TTC549 (cell line): ENCODE data around the gene COL16A1.

ENCODE experiments used
- FAIRE-seq: peaks from 2 replicates; lab custom pipeline; 2012; peaks lifted over from hg19 to GRCh38; lab: Jason Lieb, UNC

The COL16A1 gene

DNA sequence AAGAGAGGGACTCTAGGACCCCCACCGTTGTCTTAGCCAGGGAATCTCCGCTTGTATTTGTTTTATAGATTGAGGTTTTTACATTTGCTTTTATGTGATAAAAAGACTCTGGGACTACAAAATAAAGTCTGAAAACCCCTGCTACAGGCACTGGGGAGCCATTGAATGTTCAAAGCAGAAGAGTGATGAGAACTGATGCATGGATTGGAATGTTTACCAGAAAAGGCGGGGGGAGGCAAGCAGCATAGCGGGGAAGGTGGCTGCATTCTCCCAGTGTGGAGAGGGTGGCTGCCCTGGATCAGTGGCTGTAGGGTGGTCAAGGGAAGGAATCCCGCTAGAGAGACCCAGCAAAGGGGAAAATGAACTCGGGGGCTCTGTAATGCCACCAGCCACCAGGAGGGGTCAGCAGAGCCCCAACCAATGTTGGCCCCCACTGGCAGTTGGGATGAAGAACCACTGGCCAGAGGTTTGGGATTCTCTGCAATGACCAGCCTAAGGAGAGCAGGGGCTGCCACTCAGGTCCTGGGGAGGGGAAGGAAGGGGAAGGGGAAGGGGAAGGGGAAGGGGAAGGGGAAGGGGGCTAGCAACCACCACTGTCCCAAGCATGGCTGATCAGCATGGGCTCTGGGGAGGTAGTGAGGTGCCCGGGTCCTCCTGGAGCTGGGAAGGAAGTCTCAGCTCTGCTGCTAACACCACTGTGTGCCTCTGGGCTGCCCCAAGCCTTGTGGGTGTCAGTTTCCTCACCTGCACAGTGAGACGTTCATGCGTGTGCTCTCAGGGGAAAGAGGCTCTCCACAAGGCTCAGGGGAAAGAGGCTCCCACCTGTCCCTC, 40.0 kb downstream of the COL16A1 start:
- no peak for FAIRE-seq

DNA sequence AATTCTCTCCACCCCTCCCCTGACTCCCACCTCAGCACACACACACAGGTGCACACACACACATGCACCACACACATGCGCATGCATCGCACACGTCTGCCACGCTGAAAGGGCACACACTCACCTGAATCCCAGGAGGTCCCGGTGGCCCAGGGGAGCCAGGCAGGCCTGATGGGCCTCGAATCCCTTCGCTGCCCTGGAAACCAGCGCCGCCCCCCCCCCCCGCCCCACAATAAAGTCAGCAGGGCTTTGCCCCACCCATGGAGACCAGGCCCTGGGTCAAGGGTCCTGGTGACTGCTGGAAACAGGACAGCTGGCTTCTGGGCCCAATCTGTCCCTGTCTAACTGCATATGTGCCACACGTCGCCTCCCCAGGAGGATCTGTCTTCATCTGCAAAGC, 41.4 kb downstream of the COL16A1 start:
- no peak for FAIRE-seq

DNA sequence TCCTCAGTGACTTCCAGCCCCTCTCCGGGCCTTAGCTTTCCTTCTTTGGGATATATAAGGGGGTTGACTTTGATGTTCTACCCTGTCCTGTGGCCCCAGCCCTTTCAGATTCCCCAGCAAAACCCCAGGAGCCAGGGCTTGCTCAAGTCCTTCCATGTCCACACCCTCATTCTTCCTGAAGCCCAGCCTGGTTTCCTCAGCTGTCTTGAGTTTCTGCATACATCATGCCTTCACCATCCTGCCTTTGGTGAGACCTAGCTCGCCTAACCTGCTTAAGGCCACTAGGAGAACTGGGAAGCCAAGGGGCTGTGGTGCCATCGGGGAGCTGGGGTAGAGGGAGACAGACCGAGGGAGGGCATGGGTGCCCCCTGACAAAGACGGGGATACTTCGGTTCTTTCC, 42.0 kb downstream of the COL16A1 start:
- no peak for FAIRE-seq

DNA sequence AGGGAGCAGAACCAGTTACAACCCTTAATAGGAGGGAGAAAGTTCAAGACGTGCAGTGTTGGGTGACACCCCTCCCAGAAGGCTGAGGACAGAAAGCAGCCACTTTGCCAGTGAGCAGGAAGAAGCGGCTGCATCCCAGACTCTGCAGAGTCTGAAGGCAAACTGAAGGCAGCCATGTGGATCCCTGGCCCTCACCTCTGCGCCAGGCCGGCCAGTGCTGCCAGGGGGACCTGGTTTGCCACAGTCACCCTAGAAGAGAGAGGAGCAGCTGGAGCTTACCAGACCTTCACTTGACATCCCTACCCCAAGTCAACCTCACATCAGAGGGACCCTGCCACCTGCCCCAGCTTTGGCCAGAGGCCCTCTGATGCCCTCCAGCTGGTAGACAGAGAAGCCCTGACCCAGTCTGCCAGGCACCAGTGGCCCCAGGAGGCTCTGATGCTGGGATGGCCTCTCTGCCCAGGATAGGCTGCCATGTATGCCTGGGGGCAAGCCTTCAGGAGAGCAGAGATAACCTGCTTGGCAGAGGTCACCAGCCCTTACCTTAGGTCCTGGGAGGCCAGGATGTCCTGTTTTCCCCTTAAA, 42.9 kb downstream of the COL16A1 start:
- FAIRE-seq, result no peak

DNA sequence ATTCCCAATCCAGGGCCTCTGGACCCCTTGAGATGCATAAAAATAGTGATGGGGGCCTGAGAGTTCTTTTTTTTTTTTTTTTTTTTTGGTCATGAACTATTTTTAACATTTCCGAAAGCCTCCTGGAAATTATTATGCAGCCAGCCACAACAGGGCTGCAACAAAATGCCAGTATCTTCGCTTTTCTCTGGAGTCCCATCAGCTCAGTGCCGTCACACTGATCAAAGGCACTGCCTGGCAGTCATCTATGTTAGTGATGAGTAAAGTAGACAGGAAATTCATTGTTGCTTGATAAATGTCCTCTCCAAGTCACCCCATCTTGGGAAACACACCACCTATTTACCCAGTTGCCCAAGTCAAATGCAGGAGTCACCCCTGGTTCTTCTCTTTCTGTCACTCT, 43.9 kb downstream of the COL16A1 start:
- FAIRE-seq, result no peak

DNA sequence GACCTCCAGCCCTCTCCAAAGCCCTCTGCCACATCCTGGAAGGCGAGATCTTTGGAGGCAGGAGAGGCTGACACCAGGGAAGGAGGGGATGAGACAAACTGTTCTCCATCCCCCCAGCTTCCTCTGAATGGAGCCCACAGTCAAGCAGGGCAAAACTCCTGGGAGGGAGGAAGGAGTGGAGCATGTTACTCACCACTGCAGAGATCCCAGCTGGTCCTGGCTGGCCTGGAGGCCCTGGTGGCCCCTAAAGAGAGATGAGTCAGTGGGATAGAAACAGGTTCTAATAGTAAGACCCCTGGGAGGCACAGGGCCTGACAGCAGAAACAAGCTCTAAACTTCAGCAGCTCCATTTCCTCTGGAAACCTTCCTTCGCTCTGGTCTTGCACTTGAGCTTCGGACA, 45.1 kb downstream of the COL16A1 start:
- FAIRE-seq, result no peak

DNA sequence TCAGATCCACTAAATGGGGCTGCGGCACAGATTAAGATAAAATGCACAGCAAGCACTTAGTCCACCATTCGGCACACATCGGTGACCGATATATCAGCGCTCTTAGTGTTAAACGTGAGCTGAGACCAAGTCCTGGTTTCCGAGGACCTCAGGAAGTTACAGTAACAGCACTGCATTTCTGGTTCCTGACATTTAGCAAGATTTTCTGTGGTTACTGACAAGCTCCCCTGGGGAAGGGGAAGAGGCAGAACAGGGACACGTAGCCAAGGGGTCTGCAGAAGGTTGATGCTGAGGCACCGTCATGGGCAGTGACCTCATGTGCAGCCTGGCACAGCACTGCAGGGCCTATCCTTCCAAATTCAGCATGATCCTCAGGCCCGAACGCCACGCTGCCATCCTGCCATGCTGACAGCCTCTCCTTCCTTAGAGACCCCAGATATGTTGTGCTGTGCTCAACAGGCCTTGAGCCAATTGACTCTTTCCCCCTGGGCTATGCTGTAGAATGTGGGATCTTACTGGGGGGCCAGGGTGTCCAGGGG, 45.8 kb downstream of the COL16A1 start:
- no peak for FAIRE-seq

DNA sequence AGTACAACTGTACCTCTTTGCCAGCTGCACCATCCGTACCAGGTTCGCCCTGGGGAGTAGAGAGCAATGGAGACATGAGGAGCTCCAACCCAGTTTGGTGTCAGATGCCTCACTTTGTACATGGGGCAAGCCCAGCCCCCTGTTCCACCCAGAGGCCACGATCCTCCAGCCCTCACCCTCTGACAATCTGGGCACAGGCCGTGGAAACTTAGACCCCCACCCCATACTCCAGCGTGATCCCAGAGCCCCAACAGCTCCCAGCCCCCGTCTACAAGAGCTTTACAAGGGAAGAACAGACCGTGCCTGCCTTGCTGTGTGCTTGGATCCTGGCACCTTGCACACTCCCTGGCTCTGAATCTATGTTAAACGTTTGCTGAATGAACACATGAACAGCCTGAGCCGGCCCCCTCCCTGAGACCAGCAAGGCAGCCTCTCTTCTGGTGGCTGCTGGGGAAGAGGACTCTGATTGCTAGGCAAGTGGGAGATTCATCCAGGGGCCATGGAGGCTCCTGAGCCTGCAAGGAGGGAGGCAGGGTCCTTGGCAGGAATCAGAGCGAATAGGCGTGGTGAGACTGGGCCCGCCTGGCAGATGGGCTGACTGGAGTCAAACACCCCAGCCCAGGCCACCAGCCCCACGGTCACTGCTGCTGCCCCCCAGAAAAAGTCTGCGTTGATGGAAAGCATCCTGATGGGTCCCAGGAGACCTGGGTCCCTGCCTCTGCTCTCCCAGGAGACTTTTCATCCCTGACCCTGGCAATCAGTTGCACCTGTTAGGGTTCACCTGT, 46.6 kb downstream of the COL16A1 start:
- FAIRE-seq, result no peak

DNA sequence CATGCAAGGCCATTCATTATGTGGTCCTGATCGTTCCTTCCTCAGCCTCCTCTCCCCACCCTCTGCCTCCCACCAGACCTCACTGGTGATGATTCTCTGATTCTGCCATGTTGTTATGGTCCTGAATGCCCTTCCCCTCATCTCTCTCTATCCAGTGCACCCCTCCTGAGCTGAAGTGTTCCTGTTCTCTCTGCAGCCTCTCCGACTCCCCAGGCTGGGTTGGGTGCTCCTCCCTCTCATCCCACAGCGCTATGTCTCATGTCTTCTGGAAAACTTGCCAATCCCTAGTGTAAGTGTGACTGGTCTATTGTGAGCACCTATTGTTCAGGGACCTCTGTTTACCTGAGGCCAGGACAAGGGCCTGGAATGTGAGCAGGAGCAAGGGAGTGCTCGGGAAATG, 48.1 kb downstream of the COL16A1 start:
- FAIRE-seq, result no peak

DNA sequence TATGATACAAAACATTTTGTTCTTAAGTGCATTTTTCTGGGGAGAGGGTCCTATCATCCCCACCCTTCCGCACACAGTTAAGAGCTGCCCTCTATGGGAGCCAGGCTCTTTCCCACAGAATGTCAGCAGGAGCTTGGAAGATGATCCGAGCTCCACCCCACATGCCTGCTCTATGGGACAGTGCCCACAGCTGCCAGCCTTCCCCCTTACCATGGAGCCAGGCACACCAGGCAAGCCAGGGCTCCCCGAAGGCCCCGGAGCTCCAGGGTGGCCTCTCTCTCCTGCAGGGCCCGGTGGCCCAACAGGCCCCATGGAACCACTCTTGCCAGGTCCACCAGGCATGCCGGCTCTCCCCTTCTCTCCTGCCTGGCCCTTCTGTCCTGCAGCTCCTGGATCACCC, 48.7 kb downstream of the COL16A1 start:
- no peak for FAIRE-seq

DNA sequence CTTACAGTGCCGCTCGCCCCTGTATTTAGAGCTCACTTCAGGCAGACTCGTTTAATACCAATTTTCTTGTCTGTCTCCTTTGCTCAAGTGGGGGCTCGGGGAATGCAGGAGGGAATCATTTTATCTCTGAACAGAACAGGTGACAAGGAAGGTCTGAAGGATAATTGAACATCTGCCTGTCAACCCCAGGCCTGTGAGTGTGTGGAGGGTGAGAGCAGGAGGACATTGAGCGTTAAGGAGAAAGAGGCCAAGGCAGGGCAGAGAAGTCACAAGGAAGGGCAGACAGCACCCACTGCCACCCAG, 49.4 kb downstream of the COL16A1 start:
- no peak for FAIRE-seq

DNA sequence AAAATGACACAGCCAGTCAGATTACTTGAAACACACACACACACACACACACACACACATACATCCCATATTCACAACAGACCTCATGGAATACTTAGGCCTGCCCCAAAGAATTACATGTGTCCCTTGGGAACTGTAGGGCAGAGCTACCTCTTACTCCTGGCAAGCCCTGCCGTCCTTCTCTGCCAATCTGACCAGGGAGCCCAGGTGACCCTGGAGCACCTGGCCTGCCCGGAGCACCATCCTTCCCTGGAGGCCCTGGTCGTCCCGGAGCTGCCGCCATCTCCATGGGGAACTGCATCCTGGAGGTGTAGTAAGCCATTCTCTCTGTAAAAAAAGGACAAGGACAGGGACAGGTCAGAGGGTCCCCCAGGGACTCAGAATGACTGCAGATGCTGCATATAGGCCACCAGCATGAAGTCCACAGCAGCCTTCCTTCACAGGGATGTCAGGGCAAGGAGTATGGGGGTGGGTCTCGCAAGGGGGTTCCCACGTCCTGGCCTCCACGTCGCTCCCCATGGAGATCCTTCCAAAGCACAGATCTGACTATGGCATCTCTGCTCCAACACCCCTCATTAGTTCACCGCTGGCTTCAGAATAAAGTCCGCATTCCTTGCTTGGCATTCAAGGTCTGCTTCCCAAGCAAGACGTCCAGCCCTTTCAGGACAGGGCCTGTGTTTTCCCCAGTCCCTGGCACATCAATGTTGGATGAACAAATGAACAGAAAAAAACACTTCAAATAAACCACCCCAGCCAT, 49.9 kb downstream of the COL16A1 start:
- FAIRE-seq, result no peak

DNA sequence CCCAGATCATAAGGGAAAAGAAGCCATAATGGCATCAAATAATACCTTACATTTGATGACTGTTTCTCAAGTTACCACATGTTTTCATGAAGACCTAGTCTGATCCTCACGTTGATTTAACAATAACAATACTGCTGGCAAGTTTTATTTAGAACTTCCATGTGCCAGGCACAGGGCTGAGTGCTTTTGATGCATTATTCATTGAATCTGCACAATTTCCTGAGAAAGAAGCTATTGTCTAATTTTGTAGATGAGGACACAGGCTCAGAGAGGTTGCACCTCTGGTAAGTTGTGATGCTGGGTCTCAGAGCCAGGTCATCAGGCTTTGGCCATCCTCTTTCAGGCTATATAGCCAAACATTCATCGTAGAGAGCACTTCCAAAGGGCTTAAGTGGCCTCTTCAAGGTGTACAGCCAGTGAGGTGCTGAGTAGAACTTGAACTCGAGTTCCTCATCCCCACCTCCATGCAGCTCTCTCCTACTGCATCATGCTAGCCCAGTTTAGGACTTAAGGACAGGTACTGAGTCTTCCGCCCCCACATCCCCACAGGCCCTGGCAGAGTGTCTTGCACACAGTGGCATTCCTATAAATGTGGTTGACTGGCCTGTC, 50.8 kb downstream of the COL16A1 start:
- no peak for FAIRE-seq

DNA sequence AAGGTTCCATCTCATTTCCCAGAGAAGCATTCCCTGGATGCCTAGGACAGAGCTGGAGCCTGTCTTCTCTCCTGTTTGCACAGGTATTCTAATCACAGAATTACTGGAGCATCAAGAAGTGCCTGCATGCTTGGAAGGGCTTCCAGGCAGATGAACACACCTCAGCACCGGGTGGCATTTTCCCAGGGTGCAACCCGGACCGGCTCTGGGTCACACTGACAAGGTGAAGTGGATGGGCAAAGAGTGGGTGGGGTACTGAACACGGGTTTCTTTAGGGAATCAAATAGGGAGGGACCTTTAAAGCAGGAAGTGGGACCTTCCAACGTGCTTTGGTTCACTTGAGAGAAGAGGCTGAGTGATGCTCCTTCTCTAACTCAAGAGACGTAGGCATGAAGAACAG, 52.1 kb downstream of the COL16A1 start:
- no peak for FAIRE-seq

DNA sequence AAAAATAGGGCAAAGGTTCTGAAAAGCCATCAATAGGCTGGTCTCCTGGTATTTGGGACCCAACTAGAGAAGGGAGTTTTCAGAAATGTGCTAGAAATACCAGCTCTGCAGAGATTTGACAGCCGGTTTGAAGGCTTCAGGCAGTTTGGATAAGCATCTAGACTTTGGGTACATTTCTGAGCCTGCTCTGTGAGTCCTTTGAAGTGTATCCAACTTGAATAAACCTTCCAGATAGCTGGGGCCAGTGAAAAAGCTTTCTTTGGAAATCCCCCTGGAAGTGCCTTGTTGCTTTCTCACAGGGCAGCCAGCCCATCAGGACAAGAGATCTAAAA, 52.8 kb downstream of the COL16A1 start:
- no peak for FAIRE-seq

DNA sequence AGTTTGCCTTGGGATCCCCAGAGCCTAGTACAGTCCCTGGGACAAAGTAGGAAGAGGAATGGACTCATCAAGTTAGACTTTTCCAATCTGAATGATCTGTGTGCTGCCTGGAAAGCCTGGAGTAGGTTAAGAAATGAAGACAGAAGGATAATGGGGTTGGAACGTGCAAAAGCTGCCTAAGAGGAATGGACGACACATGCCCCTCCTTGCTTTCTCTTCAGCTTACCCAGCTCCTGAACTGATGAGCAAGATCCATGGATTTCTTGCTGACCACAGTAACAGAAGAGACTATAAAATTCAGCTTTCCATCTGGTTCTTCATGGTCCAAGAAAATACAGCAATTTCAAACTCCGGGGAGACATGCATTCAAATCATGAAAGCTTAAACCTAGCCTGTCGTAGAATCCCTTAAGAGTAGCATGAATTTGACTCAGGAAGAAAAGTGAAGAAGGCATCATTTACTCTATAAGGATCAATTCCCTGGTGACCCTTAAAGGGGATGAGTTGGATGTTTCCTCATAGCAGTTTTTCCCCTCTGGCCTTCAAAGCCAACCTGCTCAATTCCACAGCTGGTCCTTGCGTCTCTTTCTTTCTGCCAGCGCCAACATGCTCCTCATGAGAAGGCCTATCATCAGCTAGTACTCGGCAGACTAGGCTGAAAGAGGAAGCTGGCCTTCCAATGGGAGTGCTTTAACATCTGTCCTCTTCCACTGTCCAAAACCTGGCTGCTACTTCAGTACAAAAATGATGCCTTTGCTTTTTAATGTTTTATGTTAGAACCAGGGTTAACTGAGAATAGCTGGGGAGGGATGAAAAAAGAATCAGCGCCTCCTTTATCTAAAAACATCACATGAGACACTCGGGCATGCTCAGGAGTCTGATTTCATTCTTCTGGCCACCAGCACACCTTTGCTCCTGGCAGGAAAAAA, 53.4 kb downstream of the COL16A1 start:
- no peak for FAIRE-seq

DNA sequence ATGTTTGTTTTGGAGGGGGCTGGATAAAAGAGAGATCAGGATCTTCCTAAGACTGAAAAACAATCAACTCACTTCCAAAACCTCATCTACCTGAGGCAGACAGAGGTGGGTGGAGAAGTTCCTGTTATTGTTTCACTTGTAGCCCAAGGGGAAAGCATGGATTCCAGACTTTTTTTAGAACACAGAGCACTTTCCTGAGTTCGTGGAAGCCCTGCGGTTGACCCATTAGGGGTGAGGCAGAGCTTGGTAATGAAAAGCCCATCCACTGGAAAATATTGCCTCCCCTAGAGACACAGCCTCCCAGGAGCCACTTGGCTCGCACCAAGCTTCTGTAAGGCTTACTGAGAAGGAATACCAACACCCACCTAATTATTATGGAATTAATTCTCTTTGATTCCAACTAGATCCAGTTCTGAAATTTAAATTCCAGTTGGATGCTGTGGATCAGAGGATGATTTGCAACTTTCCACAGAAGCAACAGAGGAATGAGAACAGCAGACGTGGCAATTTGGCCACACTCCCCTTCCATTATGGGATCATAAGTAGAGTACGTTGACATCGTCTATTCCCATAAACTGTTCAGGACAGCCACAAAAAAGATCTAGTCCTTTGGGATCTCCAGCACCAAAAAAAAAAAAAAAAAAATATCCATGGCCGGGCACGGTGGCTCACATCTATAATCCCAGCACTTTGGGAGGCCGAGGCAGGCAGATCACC, 55.0 kb downstream of the COL16A1 start:
- FAIRE-seq, result no peak

DNA sequence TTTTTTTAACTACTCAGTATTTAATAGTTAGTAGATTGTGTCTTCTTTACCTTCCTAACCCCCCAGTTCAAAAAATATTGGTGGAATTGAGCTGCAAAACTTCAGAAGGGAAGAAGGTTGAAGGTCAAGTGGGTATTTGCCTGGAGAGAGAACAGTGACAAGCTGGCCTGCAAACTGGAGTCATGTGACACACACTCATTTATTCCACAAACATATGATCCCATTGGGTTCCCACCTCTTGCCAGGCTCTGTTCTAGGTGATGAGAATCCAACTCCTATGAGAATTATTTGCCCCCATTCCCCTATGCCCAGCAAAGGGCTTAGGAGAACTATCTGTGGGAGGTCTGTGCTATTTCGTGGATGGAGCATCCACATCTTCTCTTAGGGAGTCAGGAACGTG, 55.6 kb downstream of the COL16A1 start:
- FAIRE-seq, result no peak

DNA sequence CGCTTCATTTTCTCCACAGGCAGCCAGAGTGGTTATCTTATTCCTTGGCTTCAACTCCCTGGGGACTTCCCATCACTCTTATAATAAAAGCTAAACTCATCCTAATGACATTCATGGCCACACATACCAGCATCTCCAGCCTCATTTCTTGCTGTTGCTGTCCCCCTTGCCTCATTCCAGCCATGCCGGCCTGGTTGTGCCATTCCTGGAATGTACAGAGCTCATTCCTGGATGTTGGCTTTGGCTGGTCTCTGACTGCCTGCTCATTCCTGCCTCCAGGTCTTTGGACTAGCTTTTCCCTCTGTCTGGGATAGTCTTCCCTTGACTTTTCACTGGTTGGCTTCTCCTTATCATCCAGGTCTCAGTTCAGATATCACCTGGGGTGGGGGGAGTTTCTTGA, 56.7 kb downstream of the COL16A1 start:
- no peak for FAIRE-seq

DNA sequence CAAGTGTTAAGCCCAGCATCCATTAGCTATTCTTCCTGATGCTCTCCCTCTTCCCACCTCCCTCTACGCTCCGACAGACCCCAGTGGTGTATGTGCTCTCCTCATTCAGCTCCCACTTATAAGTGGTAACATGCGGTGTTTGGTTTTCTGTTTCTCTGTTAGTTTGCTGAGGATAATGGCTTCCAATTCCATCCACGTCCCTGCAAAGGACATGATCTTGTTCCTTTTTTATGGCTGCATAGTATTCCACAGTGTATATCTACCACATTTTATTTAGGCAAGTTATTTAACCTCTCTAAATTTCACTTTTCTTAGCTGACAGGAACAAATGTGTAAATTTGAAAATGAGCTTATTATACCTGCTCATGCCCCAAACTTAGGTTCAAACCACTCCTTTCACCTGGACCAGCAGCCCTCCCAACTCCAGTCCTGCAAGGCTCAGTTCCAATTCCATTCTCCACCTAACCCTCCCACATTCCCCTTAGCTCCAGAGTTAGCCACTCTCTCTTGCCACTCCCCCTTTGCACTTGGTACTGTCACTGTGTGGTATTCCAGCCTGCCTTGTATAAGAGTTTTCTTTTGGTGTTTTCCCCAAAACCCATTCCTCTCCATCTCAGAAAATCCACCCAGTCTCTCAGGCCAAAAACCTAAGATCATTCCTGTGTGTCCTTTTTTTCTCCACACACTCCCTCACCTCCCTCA, 57.4 kb downstream of the COL16A1 start:
- FAIRE-seq, result no peak
